Tibial nerve (tissue), 3 donors: ENCODE measurements around the gene LRRTM4.

ENCODE experiments used
- CTCF ChIP-seq, 5 experiments: fragments of 200-600 bp in 3 of 5; fragments of 450-650 bp in 2 of 5; sonication (generic) in 3 of 5; IDR thresholded peaks; one replicate each; pipeline ENCODE4 v1.5.1; 2016 to 2019; ENCODE audit warnings: antibody characterized with exemption in 5 of 5, mild to moderate bottlenecking in 3 of 5, moderate library complexity in 2 of 5
- POLR2A ChIP-seq, 2 donors: fragments of 450-650 bp; IDR thresholded peaks; one replicate each; pipeline ENCODE4 v1.6.1; 2017; ENCODE audit warnings: antibody characterized with exemption in 2 of 2, mild to moderate bottlenecking in 2 of 2, moderate library complexity in 2 of 2

- no peak for TF ChIP-seq POLR2A (IDR thresholded peaks at IDR 0.05)
- TF ChIP-seq CTCF (IDR thresholded peaks at IDR 0.05) = no peak
Observed at GRCh38 chr2:77009307-77009706, 512.9 kb downstream of the LRRTM4 start.
